ENCODE results near the gene ACSF3.

The ACSF3 gene
- long read RNA-seq, donor 1, full-length matches to known transcripts = 17 of 17 reads
- long read RNA-seq, donor 1, partial matches to known transcripts = 0 of 17 reads
- long read RNA-seq, donor 1, other reads (novel, unspliced or antisense) = 0 of 17 reads
- long read RNA-seq, donor 2, full-length matches to known transcripts = 10 of 10 reads
- long read RNA-seq, donor 2, partial matches to known transcripts = 0 of 10 reads
- long read RNA-seq, donor 2, other reads (novel, unspliced or antisense) = 0 of 10 reads
- long read RNA-seq, donor 3, full-length matches to known transcripts = 14 of 14 reads
- long read RNA-seq, donor 3, partial matches to known transcripts = 0 of 14 reads
- long read RNA-seq, donor 3, other reads (novel, unspliced or antisense) = 0 of 14 reads
- long read RNA-seq, donor 4, full-length matches to known transcripts = 26 of 26 reads
- long read RNA-seq, donor 4, partial matches to known transcripts = 0 of 26 reads
- long read RNA-seq, donor 4, other reads (novel, unspliced or antisense) = 0 of 26 reads
- long read RNA-seq, donor 5, full-length matches to known transcripts = 21 of 21 reads
- long read RNA-seq, donor 5, partial matches to known transcripts = 0 of 21 reads
- long read RNA-seq, donor 5, other reads (novel, unspliced or antisense) = 0 of 21 reads
- long read RNA-seq, donor 6, full-length matches to known transcripts = 14 of 14 reads
- long read RNA-seq, donor 6, partial matches to known transcripts = 0 of 14 reads
- long read RNA-seq, donor 6, other reads (novel, unspliced or antisense) = 0 of 14 reads
- long read RNA-seq, donor 7 = 0 reads
- long read RNA-seq, donor 8, full-length matches to known transcripts = 14 of 14 reads
- long read RNA-seq, donor 8, partial matches to known transcripts = 0 of 14 reads
- long read RNA-seq, donor 8, other reads (novel, unspliced or antisense) = 0 of 14 reads

DNA sequence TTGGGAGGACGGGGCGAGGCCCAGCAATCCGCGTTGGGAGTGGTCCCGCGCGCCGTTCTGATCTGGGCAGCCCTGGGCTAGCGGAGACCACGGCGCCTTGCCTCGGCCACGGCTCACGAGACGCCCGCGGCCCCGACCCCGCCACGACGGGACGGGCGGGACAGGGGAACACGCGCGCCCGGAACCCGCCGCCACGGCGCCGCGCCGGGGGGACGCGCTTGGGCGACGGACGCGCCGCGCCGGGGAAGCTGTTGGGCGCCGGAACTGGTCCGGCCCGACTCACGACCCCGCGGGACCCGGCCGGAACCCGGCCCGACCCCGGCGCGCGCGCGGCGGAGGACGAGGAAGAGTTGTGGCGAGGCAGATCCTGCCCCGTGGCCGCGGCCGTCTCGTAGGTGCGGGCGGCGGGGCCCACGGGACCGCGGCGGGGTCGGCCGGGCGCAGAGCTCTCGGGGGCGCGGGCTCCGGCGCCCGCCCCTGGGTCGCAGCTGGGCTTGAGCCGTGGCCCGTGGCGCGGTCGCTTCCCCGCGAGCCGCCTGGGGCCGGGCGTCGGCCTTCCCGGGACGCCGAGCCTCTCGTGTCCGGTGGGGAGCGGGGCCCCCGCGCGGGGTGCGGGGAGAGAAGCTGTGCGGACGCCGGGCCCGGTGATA lies at the start of gene ACSF3:
ACSF3 (plus strand) TSS at position 251 of the 650 bp plus-strand sequence. CDS start 6,830 bp downstream, outside the sequence.
- peak; percentile 75 for DNase-seq

DNA sequence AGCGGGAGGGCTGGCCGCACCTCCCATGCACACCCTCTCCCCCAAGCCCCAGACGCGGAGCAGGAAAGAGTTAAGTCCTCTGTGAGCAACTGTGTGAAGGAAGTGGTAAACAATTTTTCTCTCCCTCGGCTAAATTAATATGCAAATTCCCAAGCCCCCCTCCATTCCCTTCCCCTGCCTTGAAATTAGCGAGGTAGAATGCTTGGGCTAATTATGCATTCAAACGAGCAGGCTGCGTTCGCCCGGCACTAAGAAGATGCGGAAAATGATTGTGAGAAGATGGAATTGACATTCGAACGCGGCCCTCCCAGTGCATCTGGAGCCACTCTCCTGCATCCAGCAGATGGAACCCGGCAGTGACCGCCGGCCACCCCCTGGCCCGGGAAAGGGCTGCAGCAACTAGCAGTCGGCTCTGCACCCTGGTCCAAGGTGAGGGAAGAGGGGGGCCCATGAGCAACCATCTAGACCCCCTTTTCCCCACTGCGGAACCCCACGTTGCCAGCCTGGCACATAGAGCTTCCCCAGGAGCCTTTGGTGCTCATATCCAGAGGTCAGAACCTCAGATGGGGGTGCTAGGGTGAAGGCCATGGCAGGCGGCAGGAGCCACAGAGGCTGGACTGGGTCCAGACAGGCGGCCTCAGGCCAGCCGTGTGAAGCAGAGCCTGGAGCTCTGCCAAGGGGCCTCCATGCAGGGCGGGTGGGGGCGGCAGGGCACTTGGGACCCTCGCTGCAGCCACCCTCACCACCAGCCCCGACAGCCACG lies 49.1 kb upstream of the ACSF3 start:
- DNase-seq = no peak

DNA sequence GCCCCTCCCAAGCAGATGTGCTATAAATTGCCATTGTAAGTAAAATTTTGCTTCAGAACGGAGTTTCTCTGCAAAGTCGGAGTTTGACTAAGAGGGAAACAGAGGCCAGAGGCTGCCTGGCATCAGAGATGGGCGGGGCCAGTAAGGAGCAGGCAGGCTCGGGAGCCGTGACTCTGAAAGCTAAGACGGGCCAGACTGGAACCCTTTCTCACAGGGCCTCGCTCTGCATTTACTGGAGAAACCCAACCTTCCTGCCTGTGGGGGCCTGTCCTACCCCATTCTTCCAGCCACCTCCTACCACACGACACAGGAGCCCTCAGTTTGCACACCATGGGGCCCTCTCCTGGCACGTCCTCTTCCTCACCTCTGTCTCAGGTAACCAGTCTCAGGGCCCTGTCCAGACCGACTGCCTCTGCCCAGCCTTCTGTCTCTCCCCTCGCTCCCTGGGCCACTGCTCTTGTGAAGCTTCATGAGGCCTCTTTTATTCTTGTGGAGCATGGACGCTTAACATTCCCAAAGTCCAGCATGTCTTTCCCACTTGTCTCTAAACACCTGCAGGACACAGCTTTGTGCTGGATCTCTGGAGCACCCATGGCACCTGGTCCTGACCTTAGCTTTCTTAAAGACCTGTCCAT lies 48.4 kb upstream of the ACSF3 start:
- no peak for DNase-seq

DNA sequence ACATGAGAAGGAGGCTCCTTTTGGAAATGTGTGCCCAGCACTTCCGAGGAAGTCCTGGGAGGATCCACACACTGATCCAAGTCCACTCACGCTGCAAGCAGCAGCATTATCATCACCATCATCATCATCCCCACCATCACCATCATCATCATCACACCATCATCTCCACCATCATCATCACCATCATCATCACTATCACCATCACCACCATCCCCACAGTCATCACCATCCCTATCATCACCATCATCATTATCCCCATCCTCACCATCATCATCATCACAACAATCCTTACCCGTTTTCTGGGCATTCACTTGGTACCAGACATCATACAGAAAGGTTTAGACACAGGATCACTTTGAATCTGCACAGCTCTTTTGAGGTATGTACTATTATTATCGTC lies 47.8 kb upstream of the ACSF3 start:
- no peak for DNase-seq

DNA sequence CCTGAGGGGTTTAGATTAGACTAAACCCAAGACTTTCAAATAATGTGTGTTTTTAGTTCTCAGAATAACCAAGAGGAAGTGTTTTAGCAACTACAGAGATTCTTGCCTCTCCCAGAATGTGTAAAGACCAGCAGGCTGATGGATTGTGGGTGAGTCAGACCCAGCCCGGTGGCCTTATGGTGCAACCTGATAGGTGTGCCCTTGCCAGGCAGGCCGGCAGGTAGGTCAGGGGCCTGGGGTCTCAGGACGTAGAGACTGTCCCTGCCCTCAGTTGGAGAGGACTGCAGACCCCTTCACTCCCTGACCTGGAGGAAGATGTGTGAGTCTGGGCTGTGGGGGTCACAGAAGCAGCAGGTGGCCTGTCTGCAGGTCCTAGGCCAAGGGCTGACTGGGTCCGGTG lies 47.2 kb upstream of the ACSF3 start:
- DNase-seq = no peak

DNA sequence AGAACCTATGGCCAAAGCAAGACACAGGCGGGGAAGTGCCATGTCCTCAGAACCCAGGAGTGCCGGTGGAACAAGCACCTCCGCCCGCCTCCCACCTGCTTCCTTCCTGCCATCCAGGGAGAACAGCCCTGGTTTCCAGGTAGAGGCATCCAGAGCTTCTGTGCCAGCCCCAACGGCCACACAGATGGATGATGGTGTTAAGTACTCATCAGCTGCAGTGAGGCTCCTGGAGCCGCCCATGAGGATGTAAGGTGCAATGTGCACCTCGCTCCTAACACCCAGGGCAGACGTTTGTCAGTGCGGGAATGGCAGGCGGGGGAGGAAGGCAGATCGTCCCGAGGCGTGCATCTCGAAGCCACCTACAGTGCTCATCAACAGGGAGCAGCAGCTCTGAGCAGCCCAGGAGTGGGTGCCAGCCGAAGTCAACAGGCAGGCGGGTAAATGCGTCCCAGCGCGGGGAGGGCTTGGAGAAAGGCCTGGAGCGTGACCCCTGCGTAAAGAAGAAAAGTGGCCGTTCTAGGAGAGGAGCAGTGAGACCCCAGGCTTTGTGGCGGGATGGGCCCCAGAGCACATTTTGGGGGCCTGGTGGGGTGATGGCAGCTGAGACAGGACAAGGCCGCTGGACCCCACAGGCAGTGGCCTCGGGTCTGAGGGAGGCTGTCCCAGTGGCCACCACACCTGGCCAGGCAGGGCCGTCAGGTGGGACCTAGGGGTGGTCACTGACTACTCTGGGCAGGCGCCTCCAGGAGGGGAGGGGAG lies 46.1 kb upstream of the ACSF3 start:
- DNase-seq = no peak

DNA sequence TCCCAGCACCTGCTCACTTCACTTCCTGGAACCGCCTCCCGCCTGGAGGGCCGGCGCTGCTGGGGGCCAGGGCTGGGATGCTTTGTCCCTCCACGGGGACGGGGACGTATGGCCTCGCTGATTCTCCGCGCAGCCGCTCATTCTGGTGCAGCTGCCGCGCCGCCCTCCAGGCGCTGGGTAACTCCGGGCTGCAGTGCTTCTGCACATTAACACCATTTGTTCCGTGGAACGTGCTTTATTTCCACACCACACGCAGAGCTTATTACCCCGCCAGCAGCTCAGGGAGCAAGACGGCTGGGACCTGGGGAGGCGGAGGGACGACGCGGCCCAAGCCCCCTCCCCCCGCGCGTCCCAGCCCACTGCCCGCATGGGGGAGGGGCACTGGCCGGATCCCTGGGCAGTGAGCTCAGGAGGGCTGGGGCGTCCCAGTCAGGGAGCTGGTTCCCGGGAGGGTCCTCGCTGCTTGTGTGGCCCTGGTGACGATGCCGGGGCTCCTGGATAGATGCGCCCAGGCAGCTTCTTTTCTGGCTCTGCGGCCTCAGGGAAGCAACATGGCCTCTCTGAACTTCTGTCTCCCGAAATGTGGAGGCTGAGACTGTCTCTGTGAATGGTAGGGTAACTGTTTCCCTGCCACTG lies 45.4 kb upstream of the ACSF3 start:
- DNase-seq = peak; percentile 42

DNA sequence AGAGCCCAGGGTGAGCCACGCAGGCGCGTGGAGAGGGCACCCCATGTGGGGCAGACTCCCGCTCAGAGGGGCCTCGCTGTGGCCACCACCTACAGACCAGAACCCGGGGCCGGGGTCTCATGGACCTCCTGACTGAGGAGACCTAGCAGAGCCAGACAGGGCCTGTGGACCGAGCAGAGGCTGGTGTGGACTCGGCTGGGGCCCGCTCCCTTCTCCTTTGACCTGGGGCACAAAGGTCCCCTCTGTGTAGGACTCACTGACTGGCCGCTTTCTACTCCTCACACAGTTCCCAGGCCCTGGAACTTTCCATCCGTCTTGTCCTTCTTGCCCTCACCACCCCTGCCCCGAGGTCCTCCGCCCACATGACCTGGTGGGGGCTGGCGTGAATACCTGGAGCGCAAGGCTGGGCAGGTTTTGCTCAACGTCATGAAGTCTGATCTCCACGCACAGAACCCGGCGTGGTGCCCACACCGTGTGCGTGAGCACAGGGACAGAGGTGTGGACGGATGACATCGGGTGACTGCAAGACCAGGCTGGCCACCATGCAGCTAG lies 44.7 kb upstream of the ACSF3 start:
- DNase-seq = no peak

DNA sequence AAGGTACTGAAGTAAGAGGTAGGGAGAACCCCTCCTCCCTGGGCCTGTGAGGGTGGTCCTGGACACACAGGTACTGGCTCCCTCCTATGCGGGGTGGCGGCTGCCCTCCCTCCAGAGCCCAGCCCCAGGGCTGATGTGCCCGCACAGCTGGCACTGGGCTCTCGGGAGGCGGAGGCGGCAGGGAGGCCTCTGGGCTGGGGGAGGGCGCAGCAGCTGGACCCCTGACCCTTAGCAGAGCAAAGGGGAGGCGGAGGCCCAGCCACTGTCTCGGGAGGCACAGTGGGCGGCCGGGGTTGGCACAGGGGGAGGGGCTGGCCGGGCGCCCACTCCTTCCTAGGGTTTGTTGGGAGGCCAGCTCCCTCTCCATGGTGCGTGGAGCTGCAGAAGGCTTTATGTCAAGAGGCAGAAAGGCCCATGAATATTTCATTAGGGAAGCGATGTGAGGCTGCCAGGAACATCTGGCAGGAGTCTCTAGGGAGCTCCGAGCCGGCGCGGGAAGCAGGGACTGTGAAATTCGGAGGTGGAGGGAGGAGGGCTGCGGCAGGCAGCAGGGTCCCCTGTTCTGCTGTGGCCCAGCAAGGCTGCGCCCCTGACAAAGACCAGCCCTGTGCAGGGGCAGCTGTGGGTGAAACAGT lies 44.1 kb upstream of the ACSF3 start:
- no peak for DNase-seq

DNA sequence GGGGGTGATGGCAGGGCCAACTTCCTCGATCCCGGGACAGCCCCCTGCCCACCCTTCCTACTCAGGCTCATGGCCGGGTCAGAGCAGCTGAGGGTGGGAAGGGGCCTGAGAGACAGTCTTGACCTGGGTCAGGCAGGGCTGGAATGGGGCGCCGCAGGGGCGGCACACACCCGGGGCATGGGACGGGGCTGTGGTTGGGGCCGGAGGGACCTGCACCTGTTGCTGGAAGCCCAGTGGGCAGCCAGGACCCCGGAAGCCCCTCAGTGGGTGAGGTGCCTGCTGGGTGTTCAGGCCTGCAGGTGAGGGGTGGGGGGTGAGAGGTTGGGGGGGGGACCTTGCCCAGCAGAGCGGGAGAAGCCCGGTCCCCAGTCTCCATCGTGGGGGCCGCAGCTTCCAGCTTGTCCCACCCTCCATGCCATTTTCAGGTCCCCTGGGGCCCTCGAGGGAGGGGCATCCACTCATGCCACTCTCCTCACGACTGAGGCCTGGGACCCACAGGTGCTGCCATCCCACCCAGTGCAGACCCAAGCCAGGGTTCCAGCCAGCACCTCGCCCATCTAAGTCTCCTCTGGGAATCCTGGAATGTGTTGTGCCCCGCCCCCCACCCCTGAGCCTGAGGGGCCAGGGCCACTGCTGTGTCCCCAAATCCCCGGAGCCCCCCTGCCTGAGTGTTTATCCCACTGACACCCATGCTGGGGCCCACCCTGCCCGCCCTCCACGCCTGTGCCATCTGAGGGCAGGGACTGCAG lies 43.4 kb upstream of the ACSF3 start:
- no peak for DNase-seq

DNA sequence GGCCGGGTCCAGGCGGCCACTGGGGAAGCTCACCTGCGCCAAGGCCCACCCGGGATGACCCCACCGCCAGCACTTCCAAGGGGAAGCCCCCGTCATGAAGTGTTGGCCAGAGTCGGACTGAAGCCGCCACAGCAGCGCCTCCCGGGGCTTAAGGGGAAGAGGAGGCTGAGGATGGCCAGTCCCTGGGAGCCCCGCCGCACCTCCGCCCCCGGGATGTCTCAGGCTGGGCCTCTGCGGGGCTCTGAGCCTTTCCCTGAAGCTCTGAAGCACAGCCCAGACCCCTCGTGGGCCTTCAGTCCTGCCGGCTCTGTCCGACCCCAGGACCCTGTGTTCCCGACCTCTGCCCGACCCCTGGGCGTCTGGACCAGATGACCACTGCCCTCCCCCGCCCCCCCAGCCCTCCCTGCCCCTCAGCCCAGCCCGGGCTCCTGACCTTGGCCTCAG lies 42.8 kb upstream of the ACSF3 start:
- DNase-seq = no peak

DNA sequence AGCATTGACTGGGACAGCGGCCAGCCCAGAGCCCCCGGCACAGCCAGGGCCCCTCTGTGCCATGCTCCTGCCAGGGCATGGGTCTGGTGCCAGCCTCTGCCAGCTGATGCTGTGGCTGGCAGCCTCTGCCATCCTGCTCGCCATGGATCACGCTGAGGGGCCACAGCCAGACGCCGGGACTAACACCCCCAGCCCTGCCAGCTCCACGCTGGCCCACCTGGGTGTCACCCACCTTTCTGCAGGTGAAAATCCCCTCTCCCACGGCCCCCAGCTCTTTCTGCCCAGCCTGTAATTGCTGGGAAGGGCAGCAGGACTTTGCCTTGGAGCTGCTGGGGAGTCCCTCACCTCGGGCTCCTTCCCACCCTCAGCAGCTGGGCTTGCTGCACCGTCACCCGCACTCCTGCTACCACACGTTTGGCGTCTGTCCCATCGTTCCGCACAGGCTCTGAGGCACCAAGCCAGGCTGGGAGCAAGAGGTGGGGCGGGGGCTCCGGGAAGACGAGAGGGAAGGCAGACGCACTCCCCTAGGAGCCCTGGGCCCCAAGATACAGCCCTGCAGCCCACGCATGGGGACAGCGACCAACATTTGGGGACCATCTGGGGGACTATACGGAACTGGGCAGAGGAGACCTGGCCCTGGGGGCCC lies 42.0 kb upstream of the ACSF3 start:
- DNase-seq = no peak

DNA sequence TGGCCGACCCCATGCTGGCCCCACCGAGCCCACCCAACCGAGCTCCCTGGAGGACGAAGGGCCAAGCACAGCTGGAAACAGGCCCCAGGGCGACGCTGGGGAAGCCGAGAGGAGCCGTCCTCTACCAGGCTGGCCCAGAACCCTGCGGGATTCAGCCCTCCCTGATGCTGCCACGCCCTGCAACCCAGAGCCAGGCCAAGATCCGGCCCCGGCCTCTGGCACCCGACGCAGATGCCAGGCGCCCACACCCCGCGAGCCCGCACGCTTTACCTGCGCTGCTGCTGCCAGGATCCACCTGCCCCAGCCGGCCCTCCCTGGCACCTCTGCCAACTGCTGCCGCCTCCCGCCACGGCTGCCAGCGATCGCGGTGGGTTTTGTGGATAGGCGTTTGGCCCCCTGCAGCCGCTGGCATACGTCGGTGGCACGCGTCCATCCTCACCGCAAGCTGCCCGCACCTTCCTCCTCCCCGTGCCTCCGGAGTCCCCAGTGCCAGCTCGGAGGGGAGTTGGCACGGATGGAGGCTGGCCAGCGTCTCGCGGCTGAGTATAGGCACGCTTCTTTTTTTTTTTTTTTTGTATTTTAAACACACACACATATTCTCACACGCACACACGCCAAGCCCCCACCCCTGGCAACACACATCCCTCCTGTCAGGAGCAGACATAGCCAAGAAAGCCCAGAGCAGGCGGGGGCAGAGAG lies 41.3 kb upstream of the ACSF3 start:
- no peak for DNase-seq

DNA sequence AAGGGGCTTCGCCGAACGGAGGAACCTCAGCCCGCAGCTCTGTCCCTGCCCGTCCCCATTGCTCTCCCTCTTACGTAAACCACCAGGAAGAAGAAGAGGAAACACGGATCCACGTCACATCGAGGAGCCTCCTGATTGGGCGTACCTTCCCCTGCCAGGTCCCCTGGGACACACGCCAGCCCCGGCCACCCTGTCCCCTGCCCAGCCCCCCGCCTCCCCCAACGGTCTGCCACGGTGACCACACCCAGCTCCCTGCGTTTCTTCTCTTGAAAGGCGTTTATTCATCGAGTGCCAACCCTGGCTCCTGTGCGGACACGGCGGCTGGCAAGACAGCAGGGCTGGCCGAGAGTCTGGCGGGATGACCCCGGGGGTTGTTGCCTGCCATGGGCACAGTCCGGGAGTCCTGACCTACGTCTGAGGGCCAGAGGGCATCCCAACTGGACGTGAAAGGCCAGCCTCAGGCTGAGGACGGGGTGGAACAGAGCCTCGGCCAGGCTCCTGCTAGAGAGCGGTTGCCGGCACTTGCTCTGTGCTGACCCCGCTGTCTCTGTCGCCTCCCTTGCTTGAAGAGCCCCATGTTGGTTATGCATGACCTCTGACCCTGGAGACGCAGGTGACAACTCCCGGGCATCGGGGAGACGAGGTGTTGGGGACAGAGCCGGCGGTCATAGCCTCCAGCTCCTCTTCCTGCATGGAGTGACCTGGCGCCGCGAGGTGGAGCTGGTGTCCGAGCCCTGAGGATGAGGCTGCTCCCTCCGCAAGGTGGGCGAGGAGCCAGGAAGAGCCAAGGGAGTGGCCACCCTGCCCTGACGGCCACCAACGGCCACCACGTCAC lies 40.5 kb upstream of the ACSF3 start:
- no peak for DNase-seq

DNA sequence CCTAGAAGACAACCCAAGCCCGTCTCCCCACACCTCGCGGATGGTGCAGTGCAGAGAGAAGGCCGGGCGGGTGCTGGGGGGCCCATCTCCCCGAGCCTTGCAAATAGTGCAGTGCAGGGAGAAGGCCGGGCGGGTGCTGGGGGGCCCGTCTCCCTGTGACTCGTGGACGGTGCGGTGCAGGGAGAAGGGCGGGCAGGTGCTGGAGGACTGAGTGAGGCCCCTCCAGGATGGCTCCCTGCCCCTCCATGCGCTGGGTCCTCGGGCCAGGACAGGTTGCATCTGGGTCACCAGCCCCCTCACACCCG lies 40.0 kb upstream of the ACSF3 start:
- DNase-seq = no peak

DNA sequence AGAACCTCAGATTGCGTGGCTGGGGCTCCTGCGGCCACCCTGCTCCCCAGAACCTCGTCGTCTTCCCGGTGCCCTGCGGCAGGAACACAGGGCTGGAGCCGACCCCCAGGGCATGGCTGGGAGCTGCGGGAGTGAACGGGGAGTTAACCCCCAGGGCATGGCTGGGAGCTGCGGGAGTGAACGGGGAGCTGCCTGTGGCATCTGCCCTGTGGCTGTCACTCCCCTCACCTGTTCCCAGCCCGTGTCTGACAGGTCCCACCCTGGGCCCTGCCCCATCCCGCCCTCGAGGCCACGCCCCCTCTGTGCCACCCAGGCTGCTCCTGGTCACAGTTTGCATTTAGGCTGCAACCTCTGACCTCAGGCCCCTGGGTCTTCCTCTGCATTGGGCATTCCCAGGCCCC lies 39.4 kb upstream of the ACSF3 start:
- no peak for DNase-seq

DNA sequence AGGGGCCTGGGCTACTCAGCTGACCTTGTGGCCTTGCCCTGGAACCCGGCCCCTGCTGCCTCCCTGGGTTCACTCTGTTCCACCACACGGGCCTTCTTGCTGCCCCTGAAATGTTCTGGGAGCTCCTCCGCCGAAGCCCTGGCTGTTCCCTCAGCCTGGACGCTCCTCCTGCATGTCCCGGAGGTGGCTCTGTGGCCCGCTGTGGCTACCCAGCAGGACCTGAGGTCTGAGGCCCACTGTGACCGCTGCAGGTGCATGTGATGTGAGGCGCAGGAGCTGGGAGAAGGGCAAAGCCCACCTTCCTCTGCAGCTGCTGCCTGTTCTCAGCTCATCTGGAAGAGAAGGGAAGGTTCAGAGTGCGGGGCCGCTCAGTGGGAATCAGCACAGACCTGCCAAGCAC lies 38.9 kb upstream of the ACSF3 start:
- no peak for DNase-seq
